Retinal pigment epithelial cell (primary cell): ENCODE data around the gene RBM19.

Source experiments
- DNase-seq: peaks from one replicate; pipeline ENCODE4 v3.0.0-alpha.2; 2010; ENCODE audit warnings: low read depth
- H3K4me3 ChIP-seq: 2 replicates; pipeline ENCODE4 v1.5.1; 2011; ENCODE audit warnings: mild to moderate bottlenecking, low read length, control low read depth, moderate library complexity
- CTCF ChIP-seq: conservative IDR thresholded peaks from 2 replicates; pipeline ENCODE4 v1.5.1; 2011; ENCODE audit warnings: low read depth, low read length, control low read depth, inconsistent platforms

The RBM19 gene

GRCh38 chr12:113835433-113835832 is 130.7 kb downstream of the RBM19 start:
- TF ChIP-seq CTCF, result no peak
- DNase-seq, result no peak
- H3K4me3 ChIP-seq, result no peak overlapping the region

GRCh38 chr12:113833422-113833821 is 132.7 kb downstream of the RBM19 start:
- no peak for DNase-seq
- H3K4me3 ChIP-seq, result no peak overlapping the region
- TF ChIP-seq CTCF, result no peak

- TF ChIP-seq CTCF, result no peak
- H3K4me3 ChIP-seq, result no peak overlapping the region
- DNase-seq, result no peak
Measured at GRCh38 chr12:113831476-113831875, 134.6 kb downstream of the RBM19 start.

- no peak for TF ChIP-seq CTCF
- no peak for DNase-seq
- H3K4me3 ChIP-seq, result no peak overlapping the region
Measured at GRCh38 chr12:113831016-113831415, 135.1 kb downstream of the RBM19 start.

GRCh38 chr12:113829212-113829611 is 136.9 kb downstream of the RBM19 start:
- no peak for TF ChIP-seq CTCF

GRCh38 chr12:113827539-113828114 is 138.5 kb downstream of the RBM19 start:
- H3K4me3 ChIP-seq, result no peak overlapping the region
- no peak for TF ChIP-seq CTCF
- no peak for DNase-seq

More at GRCh38 chr12:113829212-113829611, 136.9 kb downstream of the RBM19 start:
- DNase-seq, result no peak
- no peak overlapping the region for H3K4me3 ChIP-seq

- DNase-seq, result no peak
- peak; percentile 11 for TF ChIP-seq CTCF
- no peak overlapping the region for H3K4me3 ChIP-seq
Measured at GRCh38 chr12:113826805-113827538, 139.2 kb downstream of the RBM19 start.
